ENCODE data around the gene CGB7. TPM values are rescaled to one million over a fixed set of nuclear protein-coding genes. Genes with fewer than 3 reads are reported as not detected.

CGB7 gene
- total and polyA plus RNA-seq, 9 of the 15 experiments (the other 6 are each of a cell fraction or from before 2014, with no cell fraction given): not detected

DNA sequence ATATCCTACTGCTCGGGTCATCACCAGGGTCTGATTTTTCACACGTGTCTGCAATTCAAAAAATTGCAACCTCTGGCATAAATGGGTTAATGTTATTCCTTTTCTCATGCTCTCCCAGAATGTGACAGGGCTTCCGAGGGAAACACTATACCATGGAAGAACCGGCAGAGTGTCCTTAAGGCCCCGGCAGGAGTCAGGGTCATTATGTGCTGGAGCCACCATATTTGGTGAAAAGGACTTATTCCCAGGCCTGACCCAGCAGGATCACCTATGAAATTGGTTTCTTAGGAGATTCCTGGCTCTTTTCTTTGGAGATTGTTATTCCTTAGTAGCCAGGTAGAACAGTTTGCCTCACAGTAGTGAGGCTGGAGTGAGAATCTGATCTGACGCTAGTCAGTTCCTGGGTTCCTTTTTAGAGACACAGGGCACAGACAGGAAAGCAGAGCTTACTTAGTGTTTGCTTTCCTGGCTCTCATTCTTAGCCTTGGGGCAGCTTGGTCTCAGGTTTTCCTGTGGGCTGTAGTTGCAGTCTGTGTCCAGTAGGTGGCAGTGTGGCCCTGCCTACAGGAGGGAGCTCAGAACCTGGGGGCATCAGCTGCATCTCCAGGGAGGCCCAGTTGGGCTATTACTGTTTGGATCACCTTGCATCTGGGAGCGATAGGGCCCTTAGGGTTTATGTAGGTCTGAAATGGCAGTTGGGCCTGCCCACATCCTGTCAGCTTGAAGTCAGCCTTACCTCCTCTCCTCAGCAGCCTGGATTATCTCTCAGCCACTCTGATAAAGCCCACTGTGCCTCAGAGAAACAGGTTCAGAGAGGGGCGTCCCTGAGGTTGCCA lies 40.1 kb upstream of the CGB7 start (continued):
- TF ChIP-seq ZBTB40 (IDR thresholded peaks at IDR 0.05): no peak
- no peak for TF ChIP-seq ZBTB40 (CRISPR knock-in tag; IDR thresholded peaks at IDR 0.05)
- TF ChIP-seq ZNF274 (IDR thresholded peaks at IDR 0.05; ENCODE audit: borderline replicate concordance, low read depth, low read length): no peak
- TF ChIP-seq, protein P1, sequence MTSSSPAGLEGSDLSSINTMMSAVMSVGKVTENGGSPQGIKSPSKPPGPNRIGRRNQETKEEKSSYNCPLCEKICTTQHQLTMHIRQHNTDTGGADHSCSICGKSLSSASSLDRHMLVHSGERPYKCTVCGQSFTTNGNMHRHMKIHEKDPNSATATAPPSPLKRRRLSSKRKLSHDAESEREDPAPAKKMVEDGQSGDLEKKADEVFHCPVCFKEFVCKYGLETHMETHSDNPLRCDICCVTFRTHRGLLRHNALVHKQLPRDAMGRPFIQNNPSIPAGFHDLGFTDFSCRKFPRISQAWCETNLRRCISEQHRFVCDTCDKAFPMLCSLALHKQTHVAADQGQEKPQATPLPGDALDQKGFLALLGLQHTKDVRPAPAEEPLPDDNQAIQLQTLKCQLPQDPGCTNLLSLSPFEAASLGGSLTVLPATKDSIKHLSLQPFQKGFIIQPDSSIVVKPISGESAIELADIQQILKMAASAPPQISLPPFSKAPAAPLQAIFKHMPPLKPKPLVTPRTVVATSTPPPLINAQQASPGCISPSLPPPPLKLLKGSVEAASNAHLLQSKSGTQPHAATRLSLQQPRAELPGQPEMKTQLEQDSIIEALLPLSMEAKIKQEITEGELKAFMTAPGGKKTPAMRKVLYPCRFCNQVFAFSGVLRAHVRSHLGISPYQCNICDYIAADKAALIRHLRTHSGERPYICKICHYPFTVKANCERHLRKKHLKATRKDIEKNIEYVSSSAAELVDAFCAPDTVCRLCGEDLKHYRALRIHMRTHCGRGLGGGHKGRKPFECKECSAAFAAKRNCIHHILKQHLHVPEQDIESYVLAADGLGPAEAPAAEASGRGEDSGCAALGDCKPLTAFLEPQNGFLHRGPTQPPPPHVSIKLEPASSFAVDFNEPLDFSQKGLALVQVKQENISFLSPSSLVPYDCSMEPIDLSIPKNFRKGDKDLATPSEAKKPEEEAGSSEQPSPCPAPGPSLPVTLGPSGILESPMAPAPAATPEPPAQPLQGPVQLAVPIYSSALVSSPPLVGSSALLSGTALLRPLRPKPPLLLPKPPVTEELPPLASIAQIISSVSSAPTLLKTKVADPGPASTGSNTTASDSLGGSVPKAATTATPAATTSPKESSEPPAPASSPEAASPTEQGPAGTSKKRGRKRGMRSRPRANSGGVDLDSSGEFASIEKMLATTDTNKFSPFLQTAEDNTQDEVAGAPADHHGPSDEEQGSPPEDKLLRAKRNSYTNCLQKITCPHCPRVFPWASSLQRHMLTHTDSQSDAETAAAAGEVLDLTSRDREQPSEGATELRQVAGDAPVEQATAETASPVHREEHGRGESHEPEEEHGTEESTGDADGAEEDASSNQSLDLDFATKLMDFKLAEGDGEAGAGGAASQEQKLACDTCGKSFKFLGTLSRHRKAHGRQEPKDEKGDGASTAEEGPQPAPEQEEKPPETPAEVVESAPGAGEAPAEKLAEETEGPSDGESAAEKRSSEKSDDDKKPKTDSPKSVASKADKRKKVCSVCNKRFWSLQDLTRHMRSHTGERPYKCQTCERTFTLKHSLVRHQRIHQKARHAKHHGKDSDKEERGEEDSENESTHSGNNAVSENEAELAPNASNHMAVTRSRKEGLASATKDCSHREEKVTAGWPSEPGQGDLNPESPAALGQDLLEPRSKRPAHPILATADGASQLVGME (CRISPR knock-in tag; IDR thresholded peaks at IDR 0.05): no peak
- no peak for TF ChIP-seq CBX2 (IDR thresholded peaks at IDR 0.05; ENCODE audit: insufficient read depth, low read length, poor library complexity, severe bottlenecking)
- no peak for TF ChIP-seq SMAD1 (IDR thresholded peaks at IDR 0.05; ENCODE audit: low read depth, low read length, partially characterized antibody)
- TF ChIP-seq SRSF7 (optimal IDR thresholded peaks at IDR 0.05; ENCODE audit: low read depth, low read length): no peak
- TF ChIP-seq NFIC (IDR thresholded peaks at IDR 0.05): 0 out of 2 replicates have a peak, but pooled peaks have one; percentile 3
- no peak for TF ChIP-seq PHF21A (IDR thresholded peaks at IDR 0.05; ENCODE audit: borderline replicate concordance, low read depth)
- TF ChIP-seq ZNF507 (tag; conservative IDR thresholded peaks at IDR 0.05): no peak
